Activated naive CD8-positive, alpha-beta T cell (primary cell): ENCODE results near the gene DGCR2.

Experiments
- H3K27ac Mint-ChIP-seq: one replicate; pipeline ENCODE4 v1.8.0; 2021; ENCODE audit warnings: mixed read lengths
- H3K27me3 Mint-ChIP-seq: one replicate; pipeline ENCODE4 v1.8.0; 2021; ENCODE audit warnings: mixed read lengths
- H3K36me3 Mint-ChIP-seq: one replicate; pipeline ENCODE4 v1.8.0; 2021; ENCODE audit warnings: mixed read lengths
- H3K4me1 Mint-ChIP-seq: one replicate; pipeline ENCODE4 v1.8.0; 2021; ENCODE audit warnings: low read depth, mixed read lengths
- H3K4me3 Mint-ChIP-seq: one replicate; pipeline ENCODE4 v1.8.0; 2021; ENCODE audit warnings: mild to moderate bottlenecking, mixed read lengths
- H3K9me3 Mint-ChIP-seq: one replicate; pipeline ENCODE4 v1.8.0; 2021; ENCODE audit warnings: low read depth, mixed read lengths

Gene DGCR2

DNA sequence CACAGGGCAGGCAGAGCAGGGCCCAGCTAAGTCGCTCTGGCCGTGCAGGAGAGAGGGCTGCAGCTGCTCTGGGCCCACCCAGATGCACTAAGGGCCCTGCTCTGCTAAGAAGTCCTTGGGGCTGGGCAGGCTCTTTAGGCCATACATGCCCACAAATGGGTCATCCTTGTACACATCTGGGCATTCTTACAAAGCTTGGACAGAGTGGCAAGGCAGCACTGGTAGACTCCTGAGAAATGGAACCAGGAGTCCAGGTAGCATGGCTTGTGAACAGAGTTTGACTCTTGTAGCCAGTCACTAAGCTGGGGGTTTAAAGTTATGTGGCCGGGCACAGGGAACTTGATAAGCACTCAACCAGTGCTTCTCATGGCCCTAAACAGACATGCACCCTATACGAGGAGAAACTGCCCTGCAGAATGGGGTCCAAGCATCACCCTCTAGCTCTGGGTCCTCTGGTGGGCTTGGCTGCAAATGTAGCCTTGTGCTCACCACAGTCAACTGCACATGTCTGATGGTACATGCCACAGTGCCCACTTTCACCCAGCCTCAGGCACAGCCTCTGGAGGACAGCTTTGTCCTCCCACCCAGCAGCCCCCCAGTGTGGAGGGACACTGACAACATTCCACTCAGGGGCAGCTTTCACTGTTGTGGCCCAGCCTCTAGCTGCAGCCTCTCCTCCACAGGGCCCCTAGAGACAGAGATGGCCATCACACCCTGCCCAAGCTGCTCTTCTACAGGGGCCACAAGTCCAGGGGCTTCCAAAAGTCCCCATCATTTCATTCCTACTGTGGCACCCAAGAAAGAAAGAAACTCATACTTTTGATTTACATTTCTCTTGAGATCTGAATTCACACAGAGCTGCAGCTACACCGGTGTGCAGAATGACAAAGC is 75.2 kb downstream of the DGCR2 start:
- Mint-ChIP-seq H3K27me3 (no peaks in the 10 kb centered on the region), H3K36me3 (peaks cover 9% of the 10 kb centered on the region), H3K9me3 (no peaks in the 10 kb centered on the region), H3K4me1 (peaks cover 3% of the 10 kb centered on the region), H3K27ac (no peak overlapping the region), H3K4me3 (no peak overlapping the region)

DNA sequence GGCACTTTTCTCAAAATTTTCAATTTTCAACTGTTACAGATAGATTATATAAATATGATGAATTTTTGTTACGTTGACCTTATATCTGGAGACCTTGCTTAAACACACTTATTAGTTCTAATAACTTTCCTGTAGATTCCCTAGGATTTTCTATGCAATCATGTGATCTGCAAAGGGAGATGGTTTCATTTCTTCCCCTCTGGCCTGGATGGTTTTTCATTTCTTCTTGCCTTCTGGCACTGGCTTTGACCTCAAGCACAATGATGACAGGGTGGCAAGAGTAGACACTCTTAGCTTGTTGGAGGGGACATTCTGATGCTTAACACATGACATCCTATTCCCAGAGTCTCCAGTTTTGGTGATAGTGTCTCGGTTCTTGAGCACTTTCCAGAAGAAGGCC is 75.9 kb downstream of the DGCR2 start:
- no peaks in the 10 kb centered on the region for H3K27me3 Mint-ChIP-seq
- no peaks in the 10 kb centered on the region for H3K4me1 Mint-ChIP-seq
- no peaks in the 10 kb centered on the region for H3K9me3 Mint-ChIP-seq
- no peak overlapping the region for H3K4me3 Mint-ChIP-seq
- H3K27ac Mint-ChIP-seq: no peak overlapping the region
- peaks cover 9% of the 10 kb centered on the region for H3K36me3 Mint-ChIP-seq

DNA sequence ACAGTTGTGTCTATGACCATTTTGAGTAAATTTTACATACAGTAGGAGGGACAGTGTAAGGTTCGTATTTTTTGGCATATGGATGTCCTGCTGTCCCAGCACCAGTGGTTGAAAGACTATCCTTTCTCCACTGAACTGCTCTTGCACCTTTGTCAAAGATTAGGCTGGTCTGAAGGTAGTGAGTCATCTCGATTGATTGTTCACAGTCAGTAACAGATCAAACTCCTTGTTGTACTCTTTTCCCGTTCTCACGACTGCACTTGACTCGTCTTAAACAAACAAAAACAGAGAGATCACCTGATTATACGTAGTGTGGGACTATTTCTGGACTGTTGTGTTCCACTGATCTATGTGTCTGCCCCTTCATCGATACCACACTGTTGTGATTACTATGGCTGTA is 77.1 kb downstream of the DGCR2 start:
- Mint-ChIP-seq H3K4me1 (no peaks in the 10 kb centered on the region), H3K4me3 (no peak overlapping the region), H3K9me3 (no peaks in the 10 kb centered on the region), H3K27me3 (no peaks in the 10 kb centered on the region), H3K36me3 (peaks cover 9% of the 10 kb centered on the region), H3K27ac (no peak overlapping the region)

DNA sequence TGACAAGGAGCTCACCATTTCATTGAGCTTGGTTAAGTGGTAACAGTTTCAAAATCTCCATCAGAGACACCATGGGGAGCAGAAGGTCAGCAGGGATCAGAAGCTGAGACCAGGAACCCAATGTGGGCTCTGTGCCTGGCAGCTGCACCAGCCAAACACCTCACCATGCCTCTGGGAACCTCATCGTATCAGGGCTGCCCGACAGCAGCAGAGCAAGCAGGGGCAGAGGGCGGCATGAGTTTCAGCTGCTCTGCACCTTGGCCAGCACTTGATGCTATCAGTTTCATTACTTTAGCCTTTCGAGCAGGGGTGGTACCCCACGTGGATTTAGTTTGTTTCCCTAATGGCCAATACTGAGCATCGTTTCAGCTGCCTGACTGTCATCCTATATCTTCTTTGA is 77.8 kb downstream of the DGCR2 start:
- Mint-ChIP-seq H3K27me3 (no peaks in the 10 kb centered on the region), H3K27ac (peak overlapping the region; percentile 43), H3K9me3 (no peaks in the 10 kb centered on the region), H3K36me3 (peaks cover 9% of the 10 kb centered on the region), H3K4me1 (no peaks in the 10 kb centered on the region), H3K4me3 (no peak overlapping the region)

DNA sequence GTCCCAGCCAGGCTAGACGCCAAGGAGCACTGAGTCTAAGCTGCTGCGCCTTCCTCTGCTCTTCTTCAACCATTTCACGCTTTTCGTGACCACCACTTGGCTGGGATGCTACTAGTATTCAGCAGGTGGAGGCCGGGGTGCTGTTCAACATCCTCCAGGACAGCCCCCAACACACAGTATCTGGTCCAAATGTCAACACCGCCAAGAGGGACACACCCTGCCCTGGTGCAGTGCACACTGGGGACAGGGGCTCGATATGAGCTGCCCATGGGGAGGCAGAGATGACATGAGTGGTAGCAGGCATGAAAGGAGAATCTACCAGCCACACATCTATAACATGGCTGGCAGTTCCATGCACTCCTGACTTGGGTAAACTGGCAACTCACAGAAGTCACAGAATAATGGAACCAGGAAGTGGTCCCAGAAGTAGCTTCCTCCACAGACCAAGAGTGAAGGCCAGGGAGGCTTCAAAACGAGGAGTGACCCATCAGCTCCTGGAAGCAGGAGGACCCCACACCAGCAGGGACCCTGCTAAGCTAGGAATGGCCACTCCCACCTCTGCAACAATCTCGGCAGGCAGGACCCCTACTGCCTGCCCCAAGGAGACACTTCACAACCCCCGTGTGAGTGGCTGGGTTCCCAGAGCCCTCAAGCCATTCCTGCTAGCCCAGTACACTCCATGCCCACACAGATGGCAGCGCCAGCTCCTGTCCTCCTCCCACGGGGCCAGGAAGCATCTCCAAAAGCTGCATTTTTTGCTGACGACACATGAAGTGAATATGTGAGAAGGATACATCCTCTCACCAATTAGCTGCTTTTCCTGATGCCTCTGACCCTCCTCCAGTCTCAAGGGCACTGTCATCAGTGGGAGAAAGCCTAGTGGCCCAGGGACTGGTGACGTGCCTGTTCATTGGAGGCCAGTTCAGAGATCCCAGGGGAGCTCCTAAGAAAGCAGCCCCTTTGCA is 78.8 kb downstream of the DGCR2 start:
- H3K36me3 Mint-ChIP-seq: peaks cover 6% of the 10 kb centered on the region
- no peaks in the 10 kb centered on the region for H3K4me1 Mint-ChIP-seq
- no peak overlapping the region for H3K4me3 Mint-ChIP-seq
- H3K9me3 Mint-ChIP-seq: no peaks in the 10 kb centered on the region
- no peak overlapping the region for H3K27ac Mint-ChIP-seq
- H3K27me3 Mint-ChIP-seq: no peaks in the 10 kb centered on the region

DNA sequence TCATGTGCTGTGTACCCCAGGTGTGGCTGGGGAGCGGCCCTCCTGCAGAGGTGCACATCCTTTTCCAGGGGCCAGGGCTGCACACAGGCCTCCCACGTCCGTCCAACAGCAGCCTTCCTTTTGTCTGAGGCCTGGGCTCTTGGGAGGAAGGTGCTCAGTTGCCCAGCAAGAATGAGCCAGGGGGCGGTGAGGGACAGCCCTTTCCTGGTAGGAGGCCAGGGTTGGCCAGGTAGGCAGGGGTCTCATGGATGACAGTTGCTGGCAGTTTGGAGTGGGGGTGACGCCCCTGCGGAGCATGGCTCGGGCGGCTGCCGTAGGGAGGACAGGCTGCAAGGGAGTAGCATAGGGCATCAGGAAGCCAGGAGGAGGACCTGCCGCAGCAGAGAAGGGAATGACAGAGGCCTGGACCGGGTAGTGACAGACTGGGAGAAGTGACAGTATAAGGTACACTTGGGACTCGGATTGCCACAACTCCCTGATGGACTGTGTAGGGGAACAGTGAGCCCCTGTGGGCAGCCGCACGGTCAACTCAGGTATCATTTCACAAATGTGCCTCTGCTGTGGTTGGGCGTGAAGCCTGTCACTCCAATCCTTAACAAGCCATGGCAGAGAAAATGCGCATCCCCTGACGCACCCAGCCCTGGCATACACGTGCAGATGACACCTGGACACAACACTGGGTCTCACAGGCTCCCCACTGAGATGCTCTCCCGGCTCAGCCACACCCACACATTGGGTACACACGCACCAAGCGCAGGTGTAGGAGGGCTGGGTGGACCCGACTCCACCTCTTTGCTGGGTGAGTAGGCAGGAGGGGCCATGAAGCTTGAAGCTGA is 79.7 kb downstream of the DGCR2 start:
- no peaks in the 10 kb centered on the region for H3K9me3 Mint-ChIP-seq

DNA sequence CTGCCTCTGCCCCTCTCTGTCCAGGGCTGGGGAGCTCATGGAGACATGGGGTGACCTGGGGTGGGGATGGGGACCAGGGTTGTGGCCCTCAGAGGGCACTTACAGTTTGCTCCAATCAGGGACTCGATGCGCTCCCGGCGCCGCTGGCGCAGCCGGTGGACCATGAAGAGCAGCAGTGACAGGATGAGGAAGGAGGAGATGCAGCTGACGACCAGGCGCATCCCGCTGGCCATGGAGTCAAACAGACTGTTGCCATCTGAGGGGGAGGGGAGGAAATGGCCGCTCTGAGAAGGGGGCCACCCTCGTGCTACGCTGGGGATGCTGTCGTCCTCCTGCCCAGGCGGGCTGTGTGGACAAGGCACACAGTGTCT is 80.5 kb downstream of the DGCR2 start:
- H3K9me3 Mint-ChIP-seq: no peaks in the 10 kb centered on the region
- no peaks in the 10 kb centered on the region for H3K27me3 Mint-ChIP-seq
- H3K4me3 Mint-ChIP-seq: no peak overlapping the region
- H3K36me3 Mint-ChIP-seq: peaks cover 4% of the 10 kb centered on the region
- H3K4me1 Mint-ChIP-seq: no peaks in the 10 kb centered on the region
- no peak overlapping the region for H3K27ac Mint-ChIP-seq

More for the DNA sequence above, 79.7 kb downstream of the DGCR2 start:
- H3K27ac Mint-ChIP-seq: no peak overlapping the region
- no peaks in the 10 kb centered on the region for H3K4me1 Mint-ChIP-seq
- peaks cover 4% of the 10 kb centered on the region for H3K36me3 Mint-ChIP-seq
- no peak overlapping the region for H3K4me3 Mint-ChIP-seq
- H3K27me3 Mint-ChIP-seq: no peaks in the 10 kb centered on the region

DNA sequence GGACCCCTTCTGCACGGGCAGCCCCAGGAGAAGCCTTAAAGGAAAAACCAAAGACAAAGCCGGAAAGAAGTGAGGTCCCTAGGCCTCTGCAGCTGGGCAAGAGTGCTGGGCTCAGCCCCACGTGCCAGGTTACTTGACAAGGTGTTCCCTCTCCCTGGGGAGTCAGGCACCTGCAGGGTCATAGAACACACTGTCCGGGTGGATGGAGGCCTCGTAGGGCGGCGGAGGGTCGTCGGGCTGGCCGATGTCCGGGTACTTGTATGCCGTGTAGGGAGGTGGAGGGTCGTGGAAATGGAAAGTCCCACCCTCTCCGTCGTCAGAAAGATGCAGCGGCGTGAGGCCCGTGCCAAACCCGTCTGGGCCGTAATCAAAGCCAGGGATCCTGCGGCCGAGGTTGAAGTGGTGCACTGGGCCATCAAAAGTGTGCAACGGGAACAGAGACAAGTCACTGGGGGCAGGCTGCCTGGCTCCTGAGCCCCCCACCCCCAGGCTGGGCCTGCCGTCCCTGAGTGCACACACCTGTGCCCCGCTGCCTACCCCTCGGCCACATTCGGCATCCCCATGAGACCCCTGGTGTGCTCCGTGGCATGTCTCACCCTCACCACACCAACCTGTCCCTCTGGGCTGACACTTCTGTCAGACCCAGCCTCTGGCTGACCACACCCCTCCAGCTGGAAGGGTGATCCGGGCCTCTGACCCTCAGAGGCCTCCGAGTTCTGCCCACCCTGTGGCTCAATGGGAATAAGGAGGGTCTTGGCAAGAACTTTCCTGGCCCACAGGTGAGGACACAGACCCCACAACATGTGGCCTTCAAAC is 81.1 kb downstream of the DGCR2 start:
- Mint-ChIP-seq H3K27me3 (no peaks in the 10 kb centered on the region), H3K9me3 (no peaks in the 10 kb centered on the region), H3K4me3 (no peak overlapping the region), H3K27ac (no peak overlapping the region), H3K4me1 (peaks cover 2% of the 10 kb centered on the region), H3K36me3 (peaks cover 4% of the 10 kb centered on the region)

DNA sequence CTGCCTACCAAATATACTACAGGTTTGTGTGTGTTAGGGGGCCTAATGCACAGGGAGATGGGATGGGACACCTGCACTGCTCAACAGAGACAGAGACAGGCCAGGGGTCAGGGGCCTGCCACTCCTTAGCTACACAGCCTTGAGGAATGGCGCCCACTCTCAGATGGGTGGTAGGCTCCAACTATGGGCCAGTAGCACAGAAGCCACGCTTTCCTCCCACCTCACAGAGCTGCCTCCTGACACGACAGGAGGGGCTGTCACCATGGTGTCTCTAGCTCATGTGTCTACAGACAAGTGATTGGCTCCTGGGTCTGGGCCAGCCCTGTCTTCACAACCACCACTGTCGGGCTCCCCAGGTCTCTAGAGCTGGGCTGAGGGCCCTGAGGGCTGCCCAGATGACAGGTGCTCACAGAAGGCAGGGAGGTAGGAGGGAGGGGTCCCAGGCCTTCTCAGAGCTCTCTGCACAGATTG is 81.8 kb downstream of the DGCR2 start:
- Mint-ChIP-seq H3K36me3 (peaks cover 4% of the 10 kb centered on the region), H3K4me1 (peaks cover 2% of the 10 kb centered on the region), H3K9me3 (no peaks in the 10 kb centered on the region), H3K27ac (no peak overlapping the region), H3K4me3 (no peak overlapping the region), H3K27me3 (no peaks in the 10 kb centered on the region)

DNA sequence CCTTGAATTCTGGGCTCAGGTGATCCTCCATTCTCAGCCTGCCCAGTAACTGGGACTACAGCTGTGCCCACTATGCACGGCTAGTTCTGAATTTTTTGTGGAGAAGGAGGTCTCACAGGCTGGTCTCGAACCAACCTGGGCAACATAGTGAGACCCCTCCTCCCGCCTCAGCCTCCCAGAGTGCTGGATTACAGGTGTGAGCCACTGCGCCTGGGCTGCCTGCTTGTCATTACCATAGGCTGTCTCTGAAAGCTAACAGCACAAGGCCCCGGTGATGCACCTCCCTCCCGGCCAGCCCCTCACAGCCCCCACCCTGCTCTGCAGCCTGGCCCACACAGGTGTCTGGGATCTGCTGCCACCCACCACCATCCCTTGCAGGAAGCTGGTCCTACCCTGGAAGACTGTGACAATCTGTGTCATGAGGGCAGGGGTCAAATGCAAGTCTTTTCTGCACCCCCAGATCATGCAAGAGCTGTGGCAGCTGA is 82.4 kb downstream of the DGCR2 start:
- H3K27me3 Mint-ChIP-seq: no peaks in the 10 kb centered on the region
- no peaks in the 10 kb centered on the region for H3K9me3 Mint-ChIP-seq
- H3K36me3 Mint-ChIP-seq: no peaks in the 10 kb centered on the region
- H3K4me3 Mint-ChIP-seq: no peak overlapping the region
- peaks cover 2% of the 10 kb centered on the region for H3K4me1 Mint-ChIP-seq
- no peak overlapping the region for H3K27ac Mint-ChIP-seq

DNA sequence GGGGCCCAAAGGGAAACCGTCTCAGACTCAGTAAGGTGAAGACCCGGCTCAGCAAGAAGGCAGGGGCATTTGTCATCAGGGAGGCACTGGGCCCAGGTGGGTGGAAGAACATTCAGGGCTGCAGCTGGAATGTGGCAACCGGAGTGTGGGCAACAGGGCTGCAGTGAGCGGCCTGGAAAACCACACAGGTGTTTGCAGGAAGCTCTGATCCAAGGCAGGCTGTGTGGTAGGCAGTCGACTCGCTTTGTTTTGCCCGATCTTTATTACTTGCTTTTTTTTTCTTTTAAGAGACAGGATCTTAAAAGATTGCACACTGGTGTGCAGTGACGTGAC is 82.8 kb downstream of the DGCR2 start:
- Mint-ChIP-seq H3K36me3 (no peaks in the 10 kb centered on the region), H3K4me3 (no peak overlapping the region), H3K27ac (no peak overlapping the region), H3K27me3 (no peaks in the 10 kb centered on the region), H3K4me1 (peaks cover 2% of the 10 kb centered on the region), H3K9me3 (no peaks in the 10 kb centered on the region)

DNA sequence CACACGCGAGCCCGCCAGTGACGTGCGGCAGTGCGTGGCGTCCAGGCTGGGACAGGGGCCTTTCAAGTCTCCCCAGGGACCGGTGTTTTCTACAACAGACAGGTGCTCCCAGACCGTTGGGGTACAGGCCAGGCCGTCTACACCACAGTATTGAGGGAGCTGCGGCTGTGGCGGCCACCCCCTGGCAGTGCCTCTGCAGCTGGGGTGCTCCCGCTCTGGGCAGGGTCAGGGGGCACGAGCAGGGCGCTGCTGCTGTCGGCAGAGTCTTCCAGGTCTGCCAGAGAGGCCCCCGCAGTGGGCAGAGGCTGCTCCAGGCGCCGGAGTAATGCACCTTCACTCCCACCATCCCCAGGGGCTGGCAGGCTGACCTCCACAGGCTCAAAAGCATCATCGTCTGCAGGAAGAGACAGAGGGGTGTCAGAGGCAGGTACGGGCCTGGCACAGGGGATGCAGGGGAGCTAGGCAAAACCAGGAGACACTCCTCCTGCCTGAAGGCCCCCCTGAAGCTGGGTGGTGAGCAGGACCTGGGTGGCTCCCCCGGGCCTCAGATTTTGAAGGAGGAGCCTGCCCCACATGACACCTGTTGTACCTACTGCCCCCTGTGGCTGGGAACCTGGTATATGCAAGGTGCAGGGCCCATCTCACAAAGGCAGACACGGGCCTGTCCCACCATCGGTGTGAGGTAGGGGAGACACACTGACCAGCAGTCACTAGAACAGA is 83.3 kb downstream of the DGCR2 start:
- Mint-ChIP-seq H3K36me3 (no peaks in the 10 kb centered on the region), H3K4me1 (peaks cover 2% of the 10 kb centered on the region), H3K27ac (no peak overlapping the region), H3K27me3 (no peaks in the 10 kb centered on the region), H3K9me3 (no peaks in the 10 kb centered on the region), H3K4me3 (no peak overlapping the region)

DNA sequence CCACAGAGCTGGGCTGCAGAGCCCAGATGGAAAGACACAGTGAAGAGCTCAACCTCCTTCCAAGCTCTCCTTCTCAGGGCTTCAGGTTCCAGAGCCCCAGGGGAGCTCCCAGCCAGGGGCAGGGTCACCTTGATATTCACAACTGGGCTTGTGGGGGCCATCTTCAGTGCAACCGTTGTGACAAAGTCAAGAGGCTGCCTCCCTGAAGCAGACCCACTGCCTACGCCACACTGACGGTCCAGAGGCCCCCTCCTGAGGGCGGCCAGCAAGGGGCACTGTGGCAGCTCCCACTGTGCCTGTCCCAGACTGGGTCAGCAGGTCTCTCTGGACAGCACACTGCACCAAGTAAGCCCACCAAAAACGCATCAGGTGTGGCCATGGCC is 84.1 kb downstream of the DGCR2 start:
- Mint-ChIP-seq H3K36me3 (no peaks in the 10 kb centered on the region), H3K9me3 (no peaks in the 10 kb centered on the region), H3K4me1 (peaks cover 2% of the 10 kb centered on the region), H3K27ac (no peak overlapping the region), H3K4me3 (no peak overlapping the region), H3K27me3 (no peaks in the 10 kb centered on the region)
